Upper lobe of left lung (tissue), 6 donors: Measurements from ENCODE around the gene WDFY3. TPM values are rescaled to one million over a fixed set of nuclear protein-coding genes. Genes with fewer than 3 reads are reported as not detected.
A peak's percentile ranks its signal among the peaks of the same experiment; 100 is the strongest.

Experiments
- ATAC-seq, 2 donors: fragments of 200-7000 bp; cut with Tn5 transposase; one replicate each; pipeline ENCODE4 v1.9.1; 2022; ENCODE audit warnings: mild to moderate bottlenecking in 2 of 2, moderate library complexity in 2 of 2; ENCODE audit not compliant: low FRiP score in 2 of 2
- DNase-seq, 2 donors: peaks; one replicate each; pipeline ENCODE4 v3.0.0-alpha.2; 2019 to 2020
- H3K27ac ChIP-seq, 4 donors: fragments of 200-600 bp; sonication (generic); one replicate each; pipeline ENCODE4 v1.5.1; 2016 to 2019
- H3K27me3 ChIP-seq, 4 donors: fragments of 200-600 bp; sonication (generic); one replicate each; pipeline ENCODE4 v1.5.1; 2017 to 2019
- H3K36me3 ChIP-seq, 4 donors: fragments of 200-600 bp; sonication (generic); one replicate each; pipeline ENCODE4 v1.5.1; 2016 to 2019
- H3K4me1 ChIP-seq, 4 donors: fragments of 200-600 bp; sonication (generic); one replicate each; pipeline ENCODE4 v1.5.1; 2018 to 2019
- H3K4me3 ChIP-seq, 4 donors: fragments of 200-600 bp; sonication (generic); one replicate each; pipeline ENCODE4 v1.5.1; 2017 to 2019; ENCODE audit warnings: mild to moderate bottlenecking in 2 of 4, moderate library complexity in 1 of 4
- H3K9me3 ChIP-seq, 4 donors: fragments of 200-600 bp; sonication (generic); one replicate each; pipeline ENCODE4 v1.5.1; 2018 to 2019
- CTCF ChIP-seq, 6 experiments: fragments of 450-650 bp in 4 of 6; fragments of 200-600 bp in 2 of 6; sonication (generic) in 2 of 6; IDR thresholded peaks; one replicate each; pipeline ENCODE4 v1.5.1; 2016 to 2019; ENCODE audit warnings: antibody characterized with exemption in 6 of 6
- EP300 ChIP-seq, 4 donors: sonication (generic); formaldehyde crosslinking; IDR thresholded peaks; one replicate each; pipeline ENCODE4 v1.5.1; 2017; ENCODE audit warnings: antibody characterized with exemption in 4 of 4, control low read depth in 2 of 4
- POLR2A ChIP-seq, 4 donors: fragments of 450-650 bp; IDR thresholded peaks; one replicate each; pipeline ENCODE4 v1.5.1; 2016 to 2017; ENCODE audit warnings: antibody characterized with exemption in 4 of 4, mild to moderate bottlenecking in 2 of 4
- POLR2AphosphoS5 ChIP-seq, 2 donors: sonication (generic); formaldehyde crosslinking; IDR thresholded peaks; one replicate each; pipeline ENCODE4 v1.5.1; 2017; ENCODE audit warnings: antibody characterized with exemption in 2 of 2
- WGBS, 2 donors: methylation state at CpG; one replicate each; pipeline ENCODE4 v1.1.5; 2017 to 2018; 5-methylcytosine and 5-hydroxymethylcytosine counted together
- total RNA-seq, 6 donors: library from RNA; depleted of rRNA in 4 of 6; stranded (reverse); fragments of >200 nt in 4 of 6; gene quantifications; one replicate each; pipeline versions ENCODE4 v1.1.0 to v1.2.1, GENCODE V29; 2016 to 2021
- donor health status: DM: no; HTN: no; CAD: no; lungs with moderate emphysema.
- donor health status: DM: no; HTN: yes; CAD: no; lungs with severe emphysema.

WDFY3 gene
- total RNA-seq, 6 donors from 2014 or later: 52.0 to 159 (median 103) TPM

GRCh38 chr4:84870398-84871163 lies 95.9 kb downstream of the WDFY3 start:
- no peak overlapping the region for H3K4me3 ChIP-seq
- ATAC-seq: peak in 1 of 2 donors; percentile 16
- peak overlapping the region in 2 of 4 donors; percentile 0 to 13 for H3K27ac ChIP-seq
- TF ChIP-seq POLR2A (IDR thresholded peaks at IDR 0.05) (no peak), POLR2AphosphoS5 (IDR thresholded peaks at IDR 0.05) (no peak), CTCF (IDR thresholded peaks at IDR 0.05) (no peak)
- peaks cover 0 to 10% (median 7%) of the 10 kb centered on the region in 4 donors for H3K4me1 ChIP-seq
- H3K36me3 ChIP-seq: no peaks in the 10 kb centered on the region
- no peaks in the 10 kb centered on the region for H3K9me3 ChIP-seq
- WGBS, 2 donors: 77 to 79% methylated on average over 2 of the region's 2 CpGs
- DNase-seq: no peak
- no peaks in the 10 kb centered on the region for H3K27me3 ChIP-seq

GRCh38 chr4:84866295-84866694 lies 100.2 kb downstream of the WDFY3 start:
- ATAC-seq (no peak), DNase-seq (no peak)
- 35 to 86% methylated on average over 2 of the region's 2 CpGs for WGBS, 2 donors
- H3K4me1 ChIP-seq: peaks cover 0 to 10% (median 7%) of the 10 kb centered on the region in 4 donors
- TF ChIP-seq POLR2AphosphoS5 (IDR thresholded peaks at IDR 0.05) (no peak), EP300 (IDR thresholded peaks at IDR 0.05) (no peak), POLR2A (IDR thresholded peaks at IDR 0.05) (no peak), CTCF (IDR thresholded peaks at IDR 0.05) (no peak)
- no peaks in the 10 kb centered on the region for H3K36me3 ChIP-seq
- no peak overlapping the region for H3K4me3 ChIP-seq
- H3K9me3 ChIP-seq: no peaks in the 10 kb centered on the region
- no peaks in the 10 kb centered on the region for H3K27me3 ChIP-seq
- no peak overlapping the region for H3K27ac ChIP-seq

- Histone ChIP-seq H3K36me3 (no peaks in the 10 kb centered on the region), H3K4me3 (no peak overlapping the region), H3K27me3 (no peaks in the 10 kb centered on the region), H3K27ac (no peak overlapping the region), H3K9me3 (no peaks in the 10 kb centered on the region), H3K4me1 (peaks cover 0 to 6% (median 4%) of the 10 kb centered on the region in 4 donors)
- no peak for TF ChIP-seq POLR2AphosphoS5 (IDR thresholded peaks at IDR 0.05)
- TF ChIP-seq POLR2A (IDR thresholded peaks at IDR 0.05): no peak
- no peak for TF ChIP-seq CTCF (IDR thresholded peaks at IDR 0.05)
- TF ChIP-seq EP300 (IDR thresholded peaks at IDR 0.05): no peak
- ATAC-seq (no peak), DNase-seq (no peak)
- 80 to 87% methylated on average over 2 of the region's 2 CpGs for WGBS, 2 donors
These were observed 100.9 kb downstream of the WDFY3 start for GRCh38 chr4:84865600-84865999.

GRCh38 chr4:84862064-84862463 lies 104.4 kb downstream of the WDFY3 start:
- TF ChIP-seq CTCF (IDR thresholded peaks at IDR 0.05): no peak
- no peak for TF ChIP-seq EP300 (IDR thresholded peaks at IDR 0.05)
- no peak for TF ChIP-seq POLR2A (IDR thresholded peaks at IDR 0.05)
- no peak for TF ChIP-seq POLR2AphosphoS5 (IDR thresholded peaks at IDR 0.05)
- Histone ChIP-seq H3K27ac (no peak overlapping the region), H3K4me1 (no peaks in the 10 kb centered on the region), H3K9me3 (no peaks in the 10 kb centered on the region), H3K4me3 (no peak overlapping the region), H3K27me3 (no peaks in the 10 kb centered on the region), H3K36me3 (peaks cover 0 to 15% (median 11%) of the 10 kb centered on the region in 4 donors)
- 81 to 82% methylated on average over 2 of the region's 2 CpGs for WGBS, 2 donors
- ATAC-seq (no peak), DNase-seq (no peak)

- Histone ChIP-seq H3K36me3 (peaks cover 0 to 15% (median 11%) of the 10 kb centered on the region in 4 donors), H3K4me1 (peaks cover 0 to 4% (median 0%) of the 10 kb centered on the region in 4 donors), H3K27me3 (no peaks in the 10 kb centered on the region), H3K27ac (no peak overlapping the region), H3K9me3 (no peaks in the 10 kb centered on the region), H3K4me3 (no peak overlapping the region)
- DNase-seq: no peak
- WGBS, 2 donors: 54 to 61% methylated on average over 1 of the region's 1 CpG
- TF ChIP-seq CTCF (IDR thresholded peaks at IDR 0.05): no peak
- TF ChIP-seq EP300 (IDR thresholded peaks at IDR 0.05): no peak
- TF ChIP-seq POLR2AphosphoS5 (IDR thresholded peaks at IDR 0.05): no peak
- TF ChIP-seq POLR2A (IDR thresholded peaks at IDR 0.05): no peak
- no peak for ATAC-seq
These were observed 109.2 kb downstream of the WDFY3 start for GRCh38 chr4:84857296-84857695.
